Left lung (tissue), 10 donors: ENCODE results near the gene NGB. TPM values are rescaled to one million over a fixed set of nuclear protein-coding genes. Genes with fewer than 3 reads are reported as not detected.

Experiments
- ATAC-seq: fragments of 200-7000 bp; cut with Tn5 transposase; one replicate; pipeline ENCODE4 v1.9.1; 2020; ENCODE audit warnings: moderate library complexity
- DNase-seq, 4 donors: peaks; one replicate each; pipeline ENCODE4 v3.0.0-alpha.2; 2013 to 2020
- H3K27ac ChIP-seq, 2 donors: fragments of 200-600 bp; sonication (generic) in 1 of 2; one replicate each; pipeline versions ENCODE4 v1.5.0 to v1.8.0; 2020 to 2021
- H3K27me3 ChIP-seq, 2 donors: fragments of 200-600 bp; sonication (generic) in 1 of 2; one replicate each; pipeline versions ENCODE4 v1.5.0 to v1.8.0; 2020 to 2021
- H3K36me3 ChIP-seq, 2 donors: fragments of 200-600 bp; sonication (generic) in 1 of 2; one replicate each; pipeline versions ENCODE4 v1.5.0 to v1.8.0; 2020 to 2021
- H3K4me1 ChIP-seq, 2 donors: fragments of 200-600 bp; one replicate each; pipeline ENCODE4 v1.8.0; 2021
- H3K4me3 ChIP-seq, 2 donors: fragments of 200-600 bp; sonication (generic) in 1 of 2; one replicate each; pipeline versions ENCODE4 v1.5.0 to v1.8.0; 2020 to 2021; ENCODE audit warnings: mild to moderate bottlenecking in 1 of 2
- H3K9me3 ChIP-seq, 2 donors: fragments of 200-600 bp; sonication (generic) in 1 of 2; one replicate each; pipeline versions ENCODE4 v1.5.0 to v1.8.0; 2020 to 2021
- intact Hi-C, 2 donors: fragments of 100-400 bp; cut with DNase I; formaldehyde crosslinking; loops; one replicate each; pipeline versions ENCODE4 v1.11.2 to v1.14.2; 2022
- polyA plus RNA-seq, 6 donors: library from polyadenylated mRNA; unstranded; fragments of 120-200 nt; gene quantifications; one replicate each; pipeline ENCODE4 v1.2.1, GENCODE V29; 2013; ENCODE audit not compliant: insufficient read length in 6 of 6
- total RNA-seq, 2 donors: library from RNA; stranded (reverse); fragmentation: NEBNext Ultra II Directional; extraction: Animal tissue kit (Norgen Biotek cat#: 25700); gene quantifications; one replicate each; pipeline ENCODE4 v1.2.1, GENCODE V29; 2021
- TF ChIP-seq, protein P1 (sequence below), 2 donors: fragments of 200-600 bp; sonication (generic) in 1 of 2; IDR thresholded peaks; one replicate each; pipeline versions ENCODE4 v1.5.0 to v1.8.0; 2021; ENCODE audit warnings: antibody characterized with exemption in 2 of 2
- donor health status: DM: no; HTN: yes; CAD: no.
- donor health status: DM: no; HTN: no; CAD: no.

NGB gene
- total and polyA plus RNA-seq, 8 donors = not detected

DNA sequence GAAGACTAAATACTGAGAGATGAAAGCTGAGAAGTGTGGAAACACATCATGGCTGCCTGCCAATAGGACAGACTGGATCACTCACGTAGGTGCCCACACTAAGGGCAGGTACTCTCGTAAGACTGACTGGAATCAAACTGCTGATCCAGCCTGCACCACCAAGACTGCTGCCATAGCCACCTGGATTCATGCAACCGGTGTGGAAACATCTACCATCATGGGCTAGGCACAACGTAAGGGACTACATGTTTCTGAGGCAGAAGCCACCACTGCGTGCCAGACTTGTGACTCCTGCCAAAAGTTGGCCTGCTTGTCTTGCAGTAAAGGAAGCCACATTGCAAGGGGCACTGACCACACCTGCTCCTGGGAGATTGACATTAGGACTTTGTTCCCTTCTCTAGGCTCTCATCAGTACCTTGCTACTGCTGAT, 45.9 kb upstream of the NGB start:
- ATAC-seq (no peak), DNase-seq (no peak)
- Histone ChIP-seq H3K27me3 (no peaks in the 10 kb centered on the region), H3K4me1 (peaks cover 0 to 17% of the 10 kb centered on the region in 2 donors), H3K36me3 (no peaks in the 10 kb centered on the region), H3K4me3 (no peak overlapping the region), H3K9me3 (no peaks in the 10 kb centered on the region), H3K27ac (no peak overlapping the region)
- TF ChIP-seq, protein P1, sequence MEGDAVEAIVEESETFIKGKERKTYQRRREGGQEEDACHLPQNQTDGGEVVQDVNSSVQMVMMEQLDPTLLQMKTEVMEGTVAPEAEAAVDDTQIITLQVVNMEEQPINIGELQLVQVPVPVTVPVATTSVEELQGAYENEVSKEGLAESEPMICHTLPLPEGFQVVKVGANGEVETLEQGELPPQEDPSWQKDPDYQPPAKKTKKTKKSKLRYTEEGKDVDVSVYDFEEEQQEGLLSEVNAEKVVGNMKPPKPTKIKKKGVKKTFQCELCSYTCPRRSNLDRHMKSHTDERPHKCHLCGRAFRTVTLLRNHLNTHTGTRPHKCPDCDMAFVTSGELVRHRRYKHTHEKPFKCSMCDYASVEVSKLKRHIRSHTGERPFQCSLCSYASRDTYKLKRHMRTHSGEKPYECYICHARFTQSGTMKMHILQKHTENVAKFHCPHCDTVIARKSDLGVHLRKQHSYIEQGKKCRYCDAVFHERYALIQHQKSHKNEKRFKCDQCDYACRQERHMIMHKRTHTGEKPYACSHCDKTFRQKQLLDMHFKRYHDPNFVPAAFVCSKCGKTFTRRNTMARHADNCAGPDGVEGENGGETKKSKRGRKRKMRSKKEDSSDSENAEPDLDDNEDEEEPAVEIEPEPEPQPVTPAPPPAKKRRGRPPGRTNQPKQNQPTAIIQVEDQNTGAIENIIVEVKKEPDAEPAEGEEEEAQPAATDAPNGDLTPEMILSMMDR (IDR thresholded peaks at IDR 0.05) = no peak
- intact Hi-C loops = loop anchor here in 1 of 2 donors (10.0 kb wide), 1 partner anchor 162 kb away; no protein-coding TSS in a partner anchor

DNA sequence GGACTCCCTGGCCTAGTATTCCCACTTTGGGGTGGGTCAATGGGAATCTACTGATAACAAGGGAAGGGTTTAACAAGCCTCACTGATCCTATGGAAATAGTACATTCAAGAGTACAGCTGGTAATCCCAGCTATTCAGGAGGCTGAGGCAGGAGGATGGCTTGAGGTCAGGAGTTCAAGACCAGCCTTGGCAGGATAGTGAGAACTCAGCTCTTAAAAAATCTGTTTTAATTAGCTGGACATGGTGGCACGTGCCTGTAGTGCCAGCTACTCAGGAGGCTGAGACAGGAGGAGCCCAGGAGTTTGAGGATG, 45.1 kb upstream of the NGB start:
- TF ChIP-seq, protein P1 (IDR thresholded peaks at IDR 0.05) = peak in 1 of 2 donors; percentile 46
- H3K9me3 ChIP-seq = no peaks in the 10 kb centered on the region
- no peak overlapping the region for H3K4me3 ChIP-seq
- no peak for DNase-seq
- no peak overlapping the region for H3K27ac ChIP-seq
- no peaks in the 10 kb centered on the region for H3K27me3 ChIP-seq
- no peak for ATAC-seq
- intact Hi-C loops = loop anchor here in 1 of 2 donors (10.0 kb wide), 1 partner anchor 161 kb away; no protein-coding TSS in a partner anchor
- H3K36me3 ChIP-seq = no peaks in the 10 kb centered on the region
- H3K4me1 ChIP-seq = peaks cover 0 to 19% of the 10 kb centered on the region in 2 donors

DNA sequence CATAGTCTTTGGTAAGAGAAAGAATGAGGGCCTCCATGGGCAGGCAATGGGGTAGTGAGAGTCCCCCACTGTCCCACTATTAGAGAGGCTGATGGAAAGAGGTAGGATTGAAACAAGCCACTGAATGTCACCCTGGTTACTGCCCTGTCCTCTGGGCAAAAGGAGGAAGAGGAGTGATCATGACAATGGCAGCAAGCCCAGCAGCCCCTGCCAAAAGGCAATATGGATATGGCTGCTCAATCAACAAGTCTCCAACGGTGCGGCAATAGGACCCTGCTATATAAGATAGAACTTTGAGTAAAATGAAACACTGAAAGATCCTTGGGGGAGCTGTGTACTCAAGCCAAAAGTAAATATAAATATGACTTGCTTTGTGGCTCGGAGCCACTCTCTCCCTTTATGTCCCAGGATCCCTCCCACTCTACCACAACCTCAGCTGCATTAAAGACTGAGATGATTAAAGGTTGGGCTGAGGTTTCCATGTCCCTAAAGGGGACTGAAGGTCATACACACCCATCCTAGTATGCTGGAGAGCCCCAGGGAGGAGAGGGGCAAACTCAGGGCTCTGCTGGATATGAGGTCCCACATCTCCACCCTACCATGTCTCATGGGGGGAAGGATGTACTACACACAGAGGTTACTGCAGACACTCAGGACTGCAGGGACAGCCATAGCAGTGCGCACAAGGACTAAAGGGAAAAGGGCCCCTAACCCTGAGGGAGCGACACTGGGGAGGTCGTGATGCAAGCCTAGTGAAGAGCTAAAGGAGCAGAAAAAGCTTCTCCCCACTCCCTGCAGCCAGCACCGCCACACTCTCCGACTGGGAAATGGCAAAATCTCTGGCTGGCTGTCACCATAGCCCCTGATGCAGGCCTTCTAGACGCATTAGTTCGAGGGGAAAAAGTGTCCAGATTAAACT, 43.8 kb upstream of the NGB start:
- H3K36me3 ChIP-seq = no peaks in the 10 kb centered on the region
- no peak overlapping the region for H3K27ac ChIP-seq
- no peak for ATAC-seq

DNA sequence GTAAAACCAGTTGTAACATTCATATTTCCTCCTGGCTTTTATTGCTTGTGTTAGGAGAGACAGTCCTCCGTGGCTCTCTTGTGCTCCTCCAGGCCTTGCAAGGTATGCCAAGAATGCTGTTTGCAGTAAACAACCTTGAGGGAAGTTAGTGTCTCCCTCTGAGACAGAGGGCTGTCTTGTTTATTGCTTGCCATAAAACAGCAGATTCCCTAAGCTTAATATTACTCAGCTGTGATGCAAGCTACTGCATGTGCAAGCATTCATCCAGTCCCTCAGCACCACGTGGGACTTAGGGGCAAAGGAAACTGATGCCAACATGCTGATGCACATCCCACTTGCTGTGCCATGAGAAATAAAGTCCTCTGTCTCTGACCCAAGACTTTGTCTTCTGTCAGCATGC, 43.0 kb upstream of the NGB start:
- no peak overlapping the region for H3K27ac ChIP-seq
- DNase-seq = no peak
- intact Hi-C loops = loop anchor here in 1 of 2 donors (10.0 kb wide), 1 partner anchor 159 kb away; no protein-coding TSS in a partner anchor
- ATAC-seq = no peak
- TF ChIP-seq, protein P1 (IDR thresholded peaks at IDR 0.05) = no peak
- H3K27me3 ChIP-seq = no peaks in the 10 kb centered on the region
- H3K9me3 ChIP-seq = no peaks in the 10 kb centered on the region
- H3K36me3 ChIP-seq = no peaks in the 10 kb centered on the region
- peaks cover 0 to 15% of the 10 kb centered on the region in 2 donors for H3K4me1 ChIP-seq
- H3K4me3 ChIP-seq = no peak overlapping the region

More for the DNA sequence above, 43.8 kb upstream of the NGB start:
- H3K4me1 ChIP-seq = peaks cover 0 to 16% of the 10 kb centered on the region in 2 donors
- intact Hi-C loops = loop anchor here in 1 of 2 donors (10.0 kb wide), 1 partner anchor 160 kb away; no protein-coding TSS in a partner anchor
- no peaks in the 10 kb centered on the region for H3K9me3 ChIP-seq
- TF ChIP-seq, protein P1 (IDR thresholded peaks at IDR 0.05) = no peak
- peak in 1 of 4 donors; percentile 20 for DNase-seq
- no peak overlapping the region for H3K4me3 ChIP-seq
- no peaks in the 10 kb centered on the region for H3K27me3 ChIP-seq

DNA sequence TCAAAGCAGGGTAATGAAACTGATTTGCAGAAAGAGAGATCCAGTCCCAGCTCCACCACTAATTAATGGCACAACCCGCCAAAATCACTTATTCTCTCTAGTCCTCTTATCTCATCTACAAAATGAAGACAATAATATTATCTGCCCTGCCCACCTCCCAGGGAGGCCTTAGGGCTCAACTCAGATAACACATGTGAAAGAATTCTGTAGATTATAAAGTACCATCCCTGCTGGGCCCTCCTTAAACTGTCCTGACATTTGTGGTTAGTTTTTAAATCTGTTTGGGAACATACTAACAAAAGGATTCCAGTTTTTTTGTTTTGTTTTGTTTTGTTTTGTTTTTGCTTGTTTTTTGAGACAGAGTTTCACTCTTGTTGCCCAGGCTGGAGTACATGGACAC, 42.4 kb upstream of the NGB start:
- TF ChIP-seq, protein P1 (IDR thresholded peaks at IDR 0.05) = no peak
- no peaks in the 10 kb centered on the region for H3K36me3 ChIP-seq
- no peaks in the 10 kb centered on the region for H3K9me3 ChIP-seq
- no peak overlapping the region for H3K27ac ChIP-seq
- intact Hi-C loops = loop anchor here in 1 of 2 donors (10.0 kb wide), 1 partner anchor 159 kb away; no protein-coding TSS in a partner anchor
- no peak overlapping the region for H3K4me3 ChIP-seq
- H3K27me3 ChIP-seq = no peaks in the 10 kb centered on the region
- ATAC-seq = no peak
- peaks cover 0 to 21% of the 10 kb centered on the region in 2 donors for H3K4me1 ChIP-seq
- DNase-seq = no peak
